Activated T-cell treated with anti-CD3 and anti-CD28 coated beads, Interleukin-2, amount 50 U/mL, for 1 hour (primary cell): ENCODE measurements around the gene SPATA46.

Experiments used
- DNase-seq: peaks from one replicate; pipeline ENCODE4 v3.0.0-alpha.2; 2020

Gene SPATA46

DNA sequence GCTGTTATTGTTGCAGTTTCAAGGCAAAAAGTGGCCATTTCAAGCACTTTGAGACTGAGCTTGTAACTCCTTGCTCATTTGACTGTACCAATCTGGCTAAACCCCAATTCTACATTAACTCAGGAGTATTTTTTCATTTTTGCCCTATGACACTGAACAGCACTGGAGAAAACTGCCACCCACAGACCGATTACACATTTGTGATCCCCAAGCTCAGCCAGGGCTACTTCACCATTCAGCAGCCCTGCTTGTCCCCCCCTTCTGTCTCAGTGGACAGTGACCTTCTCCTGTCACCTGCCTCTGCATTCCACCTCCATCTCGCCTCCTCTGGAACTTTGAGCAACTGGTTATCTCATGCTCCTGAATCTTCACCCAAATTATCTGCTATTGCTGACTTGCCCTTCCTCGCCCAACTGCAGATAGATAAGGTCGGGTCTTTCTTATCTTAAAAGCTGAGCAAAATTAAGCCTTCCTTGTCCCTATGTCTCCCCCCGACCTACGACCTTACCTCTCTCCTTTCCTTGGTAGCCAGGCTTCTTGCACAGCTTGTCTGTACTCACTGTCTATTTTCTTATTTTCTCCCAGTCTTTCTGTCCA is 25.3 kb downstream of the SPATA46 start:
- no peak for DNase-seq

DNA sequence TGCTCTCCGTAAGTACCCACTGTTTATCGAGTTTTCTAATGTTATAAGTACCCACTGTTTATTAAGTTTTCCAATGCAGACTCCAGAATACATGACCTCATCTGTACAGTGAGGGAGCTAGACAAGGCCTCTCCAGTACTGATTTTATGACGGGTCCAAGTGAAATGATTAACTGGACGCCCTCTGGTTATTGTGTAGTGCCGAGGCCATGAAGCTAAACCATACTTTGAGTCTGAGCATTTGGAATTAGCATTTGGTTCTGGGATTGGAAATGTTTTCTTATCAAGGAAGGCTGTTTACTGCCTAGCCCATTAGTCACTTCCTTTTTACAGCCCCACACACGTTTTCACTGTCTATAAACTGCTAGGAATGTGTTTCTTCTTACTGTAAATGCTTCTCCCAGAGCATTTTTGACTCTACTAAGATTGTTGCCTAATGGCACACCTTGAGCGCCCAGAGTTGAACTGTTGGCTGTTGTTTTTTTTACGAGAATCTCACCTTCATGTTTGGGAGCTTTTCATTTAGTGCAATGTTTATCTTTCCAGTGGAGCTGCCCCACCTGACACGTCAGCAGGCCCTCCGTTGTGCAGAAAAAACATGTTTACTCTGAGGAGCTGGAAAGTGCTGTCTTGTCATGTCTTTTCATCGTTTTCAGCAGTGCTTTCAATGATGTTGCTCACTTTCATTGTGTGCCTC is 26.9 kb downstream of the SPATA46 start:
- DNase-seq, result no peak

DNA sequence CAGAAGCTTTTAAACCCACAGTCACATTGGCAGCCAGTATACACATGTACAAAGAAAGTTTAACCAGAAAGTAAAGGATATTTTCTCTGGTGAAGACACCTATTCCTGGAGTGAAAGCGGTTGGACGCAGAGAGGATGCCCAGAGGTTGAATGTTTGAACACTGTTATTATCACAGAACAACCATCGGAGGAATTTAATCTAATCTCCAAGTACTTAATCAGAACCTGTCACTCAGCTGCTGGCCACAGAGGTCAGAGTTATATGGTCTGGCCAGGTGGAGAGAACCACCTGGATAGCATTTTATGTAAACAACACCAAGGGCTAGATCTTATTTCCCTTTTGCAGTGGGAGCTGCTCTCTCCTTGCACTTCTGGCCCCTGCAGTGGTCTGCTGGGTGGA is 29.4 kb downstream of the SPATA46 start:
- no peak for DNase-seq

DNA sequence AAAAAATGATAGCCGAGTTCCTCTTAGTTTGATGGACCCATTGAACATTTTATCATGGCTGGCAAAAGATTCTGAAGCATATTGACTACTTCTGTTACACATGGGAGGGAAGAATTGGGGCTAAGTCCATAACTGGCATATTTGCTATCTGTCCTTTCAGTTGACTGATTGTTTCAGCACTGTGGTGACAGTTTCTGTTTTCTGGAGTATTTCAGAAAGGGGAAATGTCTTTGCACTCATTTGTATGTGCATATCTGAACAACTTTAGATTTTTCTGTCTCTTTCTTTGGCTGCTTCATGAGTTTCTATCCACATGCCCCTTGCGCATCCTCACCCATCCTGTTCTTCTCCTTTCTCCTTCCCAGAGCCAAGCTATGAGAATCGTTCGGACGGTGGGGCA is 33.2 kb downstream of the SPATA46 start:
- DNase-seq, result no peak

DNA sequence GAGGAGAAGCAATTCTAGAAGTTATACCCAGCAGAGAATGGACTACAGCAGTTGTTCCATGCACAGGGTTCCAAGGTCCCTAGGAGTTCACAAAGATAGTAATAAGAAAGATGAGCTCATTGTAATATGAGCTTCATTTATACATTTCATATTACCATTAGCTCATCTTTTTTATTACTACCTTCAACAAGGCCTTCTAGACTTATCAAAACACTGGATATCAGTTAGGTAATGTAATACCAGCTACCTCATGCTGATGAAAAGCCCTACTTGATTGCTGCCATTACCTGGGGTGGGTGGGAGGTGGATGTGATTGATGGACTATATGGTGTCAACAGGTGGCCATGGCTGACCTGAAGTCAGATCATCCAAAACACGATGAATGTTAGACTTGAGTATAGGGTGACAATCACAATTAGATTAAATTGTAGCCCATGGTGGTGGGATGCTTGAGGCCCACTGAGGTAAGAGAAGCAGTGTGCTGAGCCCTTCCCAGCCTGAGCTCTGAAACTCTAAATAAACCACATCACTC is 34.1 kb downstream of the SPATA46 start:
- no peak for DNase-seq

DNA sequence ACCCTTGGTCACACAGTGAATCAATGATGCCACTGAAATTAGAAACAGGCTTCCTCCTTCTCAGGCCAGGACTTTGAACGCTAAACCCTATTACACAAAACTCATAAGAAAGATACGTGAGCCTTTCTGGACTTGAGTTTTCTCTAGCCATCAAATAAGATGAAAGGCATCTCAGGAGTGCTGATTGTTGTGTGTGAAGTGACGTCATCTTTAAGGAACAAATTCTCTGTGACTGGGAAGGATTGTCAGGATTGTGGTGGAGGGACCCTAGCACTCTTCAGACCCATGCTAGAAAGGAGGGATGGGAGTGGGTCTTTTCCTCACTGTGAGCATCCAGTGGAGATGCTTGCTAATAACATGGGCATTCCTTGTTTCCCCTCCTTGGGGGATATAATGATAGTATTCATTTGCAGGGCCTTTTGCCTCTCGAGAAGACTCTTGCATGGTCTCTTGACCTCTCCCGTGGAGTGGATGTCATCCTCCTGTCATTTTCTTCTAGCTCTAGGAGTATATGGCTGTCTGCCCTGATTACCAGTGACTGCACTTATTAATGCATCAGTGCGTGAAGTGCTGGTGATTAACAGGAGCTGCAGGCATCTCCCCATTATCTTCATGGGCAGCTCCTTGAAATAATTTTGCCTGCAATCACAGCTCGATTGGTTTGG is 39.9 kb downstream of the SPATA46 start:
- no peak for DNase-seq

DNA sequence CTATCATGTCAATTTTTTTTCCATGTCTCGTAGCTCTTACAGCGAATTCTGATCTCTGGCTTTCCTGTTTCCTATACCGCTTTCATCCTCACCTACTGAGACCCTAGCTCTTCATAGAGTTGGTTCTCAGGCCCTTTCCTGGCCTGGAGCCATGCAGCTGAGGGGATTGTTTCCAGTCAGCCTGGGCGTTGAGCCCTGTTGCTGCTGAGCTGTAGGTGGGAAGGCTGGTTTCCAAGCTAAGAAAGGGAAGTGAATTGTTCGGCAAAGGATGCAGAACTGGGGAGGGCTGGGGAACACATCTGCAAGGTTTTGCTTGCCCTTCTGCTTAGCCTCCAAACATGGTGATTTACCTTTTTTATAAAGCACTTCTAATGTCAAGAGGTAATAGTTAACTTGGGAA is 41.5 kb downstream of the SPATA46 start:
- DNase-seq, result no peak

DNA sequence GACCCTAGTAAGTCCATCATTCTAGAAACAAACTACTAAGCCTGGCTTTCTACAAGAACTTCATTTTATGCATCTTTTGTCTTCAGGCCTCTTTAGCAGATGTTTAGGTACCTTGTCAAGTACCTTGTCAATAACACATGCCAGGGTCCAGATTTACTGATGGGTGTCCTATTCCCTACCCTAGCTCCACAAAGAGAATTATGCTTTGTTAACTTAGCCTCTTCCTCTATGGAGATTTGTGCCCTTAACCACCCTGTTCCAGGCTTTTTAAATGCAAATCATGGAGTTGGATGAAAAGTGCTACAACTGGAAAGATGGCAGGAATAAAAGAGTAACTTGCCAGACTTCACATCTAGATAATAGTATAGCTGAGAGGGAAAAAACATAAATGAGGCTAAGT is 42.7 kb downstream of the SPATA46 start:
- DNase-seq, result no peak

DNA sequence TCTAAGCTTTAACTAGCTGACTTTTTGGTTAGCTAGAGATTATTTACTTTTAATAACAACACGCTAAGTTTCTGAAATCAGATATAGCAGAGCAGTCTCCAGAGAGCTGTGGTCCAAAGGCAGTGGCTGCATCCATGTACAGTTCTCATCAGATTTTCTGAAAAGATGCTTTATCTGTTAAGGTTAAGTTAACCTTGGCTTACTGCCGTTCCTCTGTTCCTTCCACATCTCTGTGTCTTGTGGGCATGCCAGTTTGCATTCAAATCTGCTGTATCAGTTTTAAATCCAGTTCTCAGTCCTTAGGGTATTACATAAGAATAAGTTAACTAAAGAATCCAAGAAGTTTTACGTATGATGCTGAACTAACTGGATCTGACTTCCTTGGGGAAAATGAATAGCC is 46.8 kb downstream of the SPATA46 start:
- DNase-seq, result no peak

DNA sequence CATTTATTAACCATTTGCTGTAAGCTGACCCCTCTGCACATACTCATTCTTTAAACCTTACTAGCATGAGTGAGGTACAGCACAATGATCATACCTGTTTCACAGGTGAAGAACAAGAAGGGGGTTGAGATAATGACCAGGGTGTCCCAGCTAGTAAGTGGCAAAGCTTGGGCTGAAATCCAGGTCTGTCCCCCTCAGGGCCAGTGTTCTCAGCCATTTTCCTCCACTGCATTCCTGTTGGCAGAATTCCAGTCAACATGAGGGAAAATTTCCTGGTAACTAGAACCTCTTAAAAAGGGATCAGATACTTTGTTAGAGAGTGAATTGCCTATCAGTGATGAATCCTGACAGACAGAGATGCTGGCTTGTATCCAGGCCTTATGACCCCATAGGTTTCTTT is 48.1 kb downstream of the SPATA46 start:
- no peak for DNase-seq

DNA sequence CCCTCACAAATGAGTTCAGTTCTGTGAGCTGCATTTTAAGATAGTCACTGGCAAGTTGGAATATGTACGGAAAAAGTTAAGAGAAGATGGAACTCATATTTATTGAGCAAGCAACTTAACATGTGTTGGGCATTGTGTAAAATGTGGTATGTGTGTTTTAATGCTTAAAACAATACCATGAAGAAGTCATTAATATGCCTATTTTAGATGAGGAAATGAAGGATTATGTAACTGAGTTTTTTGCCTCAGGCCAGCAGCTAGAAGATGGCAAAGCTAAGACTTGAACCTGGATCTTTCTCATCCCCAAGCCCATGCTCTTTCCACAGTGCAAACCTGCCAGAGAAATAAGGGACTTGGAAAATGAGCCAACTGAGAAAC is 48.9 kb downstream of the SPATA46 start:
- DNase-seq, result no peak

DNA sequence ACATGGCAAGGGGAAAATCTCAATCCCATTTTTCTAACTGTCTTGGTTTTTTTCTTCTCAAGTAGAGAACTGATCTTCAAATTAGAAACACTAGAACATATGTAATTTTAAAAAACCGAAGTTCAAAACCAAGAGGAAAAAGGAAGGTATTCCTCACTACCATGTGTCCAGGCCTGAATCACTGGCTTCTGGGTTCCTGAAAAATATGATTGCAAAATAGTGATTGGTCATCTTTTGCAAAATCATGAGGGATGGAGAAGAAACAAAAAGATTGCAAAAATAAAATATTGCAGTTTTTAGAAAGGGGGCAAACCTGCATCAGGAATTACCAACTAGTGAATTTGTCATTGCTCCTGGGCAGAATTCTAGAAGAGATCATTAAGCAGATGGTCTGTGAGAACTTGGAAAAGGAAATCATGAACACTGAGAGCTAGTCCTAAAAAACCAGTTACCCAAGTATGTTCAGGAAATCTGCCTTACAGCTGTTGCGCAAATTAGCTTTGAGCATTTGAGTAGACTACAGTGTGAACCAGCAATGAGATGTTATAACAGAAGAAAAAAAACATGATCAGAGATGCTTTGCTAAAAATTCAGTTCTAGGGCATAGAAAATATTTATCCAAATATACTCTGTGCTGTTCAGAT is 49.4 kb downstream of the SPATA46 start:
- no peak for DNase-seq

DNA sequence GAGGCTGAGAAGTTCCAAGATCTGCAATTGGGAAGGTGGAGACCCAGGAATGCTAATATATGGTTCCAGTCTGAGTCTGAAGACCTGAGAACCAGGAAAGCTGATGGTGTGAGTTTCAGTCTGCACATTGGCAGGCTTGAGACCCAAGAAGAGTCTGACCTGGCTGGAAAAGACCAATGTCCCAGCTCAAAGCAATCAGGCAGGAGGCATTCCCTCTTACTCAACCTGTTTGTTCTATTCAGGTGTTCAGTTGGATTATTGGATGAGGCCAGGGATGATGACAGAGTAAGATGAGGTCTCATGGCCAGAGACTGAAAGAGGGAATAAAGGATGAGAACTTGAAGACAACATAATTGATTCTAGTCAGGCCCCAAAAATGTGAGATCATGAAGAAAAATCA is 50.1 kb downstream of the SPATA46 start:
- DNase-seq, result no peak

DNA sequence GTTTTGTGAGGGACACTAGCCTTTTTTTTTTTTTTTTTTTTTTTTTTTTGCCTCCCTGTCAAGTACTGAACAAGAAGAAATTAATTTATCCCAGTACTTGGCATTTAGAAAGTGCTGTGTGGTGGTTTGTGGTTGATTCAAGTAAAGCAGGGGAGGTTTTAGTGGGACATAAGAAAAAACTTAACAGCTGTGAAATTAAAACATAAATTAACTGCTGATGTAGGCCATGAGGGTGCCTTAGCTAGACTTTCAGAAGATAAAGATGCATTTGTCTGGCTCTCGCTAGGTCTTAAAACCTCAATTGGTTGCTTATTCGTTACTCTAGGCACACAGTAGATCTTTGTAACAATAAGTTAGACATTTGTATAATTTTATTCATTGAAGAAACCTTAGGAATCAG is 52.3 kb downstream of the SPATA46 start:
- no peak for DNase-seq
